NCI-H2081 treated with DMSO at 0.1 percent for 48 hours (cell line): ENCODE data around the gene SLTM.
"Not testable (repeated sequence)": the region's sequence is repeated elsewhere in the genome, so short reads cannot be mapped to it uniquely, and the experiment has no call there.

Experiments used
- DNase-seq: peaks from one replicate; lab custom pipeline; 2025; lab: John Stamatoyannopoulos, UW

The SLTM gene

GRCh38 chr15:58933281-58934113 lies at the start of gene SLTM:
SLTM (minus strand) TSS chr15:58933679; CDS start chr15:58933565, 114 bp downstream.
- peak; percentile 65 for DNase-seq

GRCh38 chr15:58983261-58983660 lies 49.8 kb upstream of the SLTM start:
- DNase-seq = no peak

GRCh38 chr15:58981808-58982475 lies 48.5 kb upstream of the SLTM start:
- DNase-seq = no peak

GRCh38 chr15:58980351-58980939 lies 47.0 kb upstream of the SLTM start:
- DNase-seq = peak; percentile 3

GRCh38 chr15:58977887-58978286 lies 44.4 kb upstream of the SLTM start:
- DNase-seq = no peak

- no peak for DNase-seq
These were observed 34.0 kb upstream of the SLTM start for GRCh38 chr15:58967479-58967878.

- DNase-seq = no peak
These were observed 33.2 kb upstream of the SLTM start for GRCh38 chr15:58966698-58967097.

GRCh38 chr15:58962662-58963565 lies 29.4 kb upstream of the SLTM start:
- no peak for DNase-seq

GRCh38 chr15:58962136-58962535 lies 28.7 kb upstream of the SLTM start:
- DNase-seq = no peak

- no peak for DNase-seq
These were observed 25.3 kb upstream of the SLTM start for GRCh38 chr15:58958811-58959210.

- DNase-seq = peak; percentile 47
These were observed 23.9 kb upstream of the SLTM start for GRCh38 chr15:58957101-58957973.

- no peak for DNase-seq
These were observed 19.3 kb upstream of the SLTM start for GRCh38 chr15:58952751-58953150.

GRCh38 chr15:58951388-58952007 lies 18.0 kb upstream of the SLTM start:
- peak; percentile 39 for DNase-seq

GRCh38 chr15:58947179-58947578 lies 13.7 kb upstream of the SLTM start:
- no peak for DNase-seq

GRCh38 chr15:58934974-58935373 lies 1.5 kb upstream of the SLTM start:
- not testable (repeated sequence) for DNase-seq

- DNase-seq = no peak
These were observed 1.0 kb upstream of the SLTM start for GRCh38 chr15:58934521-58934920.

GRCh38 chr15:58934114-58934447 lies 602 bp upstream of the SLTM start:
- DNase-seq = no peak

- DNase-seq = no peak
These were observed 684 bp downstream of the SLTM start for GRCh38 chr15:58932710-58933280.

GRCh38 chr15:58931987-58932588 lies 1.4 kb downstream of the SLTM start:
- no peak for DNase-seq

GRCh38 chr15:58929891-58930416 lies 3.5 kb downstream of the SLTM start:
- DNase-seq = no peak
